CD4-positive, CD25-positive, alpha-beta regulatory T cell (primary cell): Measurements from ENCODE around the gene SIX3. TPM values are rescaled to one million over a fixed set of nuclear protein-coding genes. Genes with fewer than 3 reads are reported as not detected.

Experiments
- ATAC-seq, 2 donors: fragments of 150-1000 bp; cut with Tn5 transposase; one replicate each; pipeline ENCODE4 v1.10.0; 2021; ENCODE audit warnings: low read depth in 2 of 2, moderate number of reproducible peaks in 2 of 2, moderate library complexity in 1 of 2
- DNase-seq, 3 donors: peaks; one replicate each; pipeline versions ENCODE4 v3.0.0 to v3.0.0-alpha.2; 2012 to 2022; ENCODE audit warnings: mixed read lengths in 1 of 3
- H3K27ac ChIP-seq: one replicate; pipeline ENCODE4 v1.7.0; 2013; ENCODE audit warnings: mild to moderate bottlenecking, low read length; ENCODE audit not compliant: insufficient read depth, poor library complexity, severe bottlenecking
- H3K27me3 ChIP-seq: one replicate; pipeline ENCODE4 v1.7.0; 2013; ENCODE audit warnings: low read length; ENCODE audit not compliant: control insufficient read depth, insufficient read depth
- H3K36me3 ChIP-seq: one replicate; pipeline ENCODE4 v1.7.0; 2013; ENCODE audit warnings: mild to moderate bottlenecking, low read length, moderate library complexity; ENCODE audit not compliant: control insufficient read depth, insufficient read depth
- H3K4me1 ChIP-seq: 2 replicates; pipeline ENCODE4 v1.7.0; 2013; ENCODE audit warnings: mild to moderate bottlenecking, low read length; ENCODE audit not compliant: insufficient read depth, control insufficient read depth, poor library complexity, severe bottlenecking
- H3K4me3 ChIP-seq: one replicate; pipeline ENCODE4 v1.7.0; 2013; ENCODE audit warnings: low read depth, mild to moderate bottlenecking, low read length, moderate library complexity
- H3K9me3 ChIP-seq, 2 experiments: 1 replicate in 1 of 2; 2 replicates in 1 of 2; pipeline ENCODE4 v1.7.0; 2013; ENCODE audit warnings: low read length in 2 of 2, mild to moderate bottlenecking in 1 of 2, moderate library complexity in 1 of 2; ENCODE audit not compliant: control insufficient read depth in 2 of 2
- H3K27ac Mint-ChIP-seq, 3 donors: one replicate each; pipeline ENCODE4 v1.8.0; 2020 to 2022; ENCODE audit warnings: mild to moderate bottlenecking in 3 of 3, mixed read lengths in 3 of 3, moderate library complexity in 2 of 3
- H3K27me3 Mint-ChIP-seq: one replicate; pipeline ENCODE4 v1.8.0; 2022; ENCODE audit warnings: mild to moderate bottlenecking, mixed read lengths
- H3K36me3 Mint-ChIP-seq: one replicate; pipeline ENCODE4 v1.8.0; 2020; ENCODE audit warnings: mixed read lengths
- H3K4me1 Mint-ChIP-seq, 4 donors: one replicate each; pipeline ENCODE4 v1.8.0; 2020 to 2022; ENCODE audit warnings: mixed read lengths in 4 of 4, mild to moderate bottlenecking in 1 of 4
- H3K4me3 Mint-ChIP-seq, 4 donors: one replicate each; pipeline ENCODE4 v1.8.0; 2020 to 2022; ENCODE audit warnings: mild to moderate bottlenecking in 4 of 4, mixed read lengths in 4 of 4, moderate library complexity in 3 of 4
- H3K9me3 Mint-ChIP-seq, 7 donors: one replicate each; pipeline ENCODE4 v1.8.0; 2020 to 2022; ENCODE audit warnings: mixed read lengths in 7 of 7, mild to moderate bottlenecking in 3 of 7, moderate library complexity in 2 of 7
- polyA plus RNA-seq, 4 donors: library from polyadenylated mRNA; unstranded; fragments of 300-500 nt; fragmentation: Illumina TruSeq; gene quantifications; one replicate each; pipeline ENCODE4 v1.2.3, GENCODE V29; 2021
- total RNA-seq: library from RNA; stranded (reverse); gene quantifications from one replicate; pipeline ENCODE4 v1.2.3, GENCODE V29; 2022

Gene SIX3
- total and polyA plus RNA-seq, 5 donors from 2014 or later, result not detected

DNA sequence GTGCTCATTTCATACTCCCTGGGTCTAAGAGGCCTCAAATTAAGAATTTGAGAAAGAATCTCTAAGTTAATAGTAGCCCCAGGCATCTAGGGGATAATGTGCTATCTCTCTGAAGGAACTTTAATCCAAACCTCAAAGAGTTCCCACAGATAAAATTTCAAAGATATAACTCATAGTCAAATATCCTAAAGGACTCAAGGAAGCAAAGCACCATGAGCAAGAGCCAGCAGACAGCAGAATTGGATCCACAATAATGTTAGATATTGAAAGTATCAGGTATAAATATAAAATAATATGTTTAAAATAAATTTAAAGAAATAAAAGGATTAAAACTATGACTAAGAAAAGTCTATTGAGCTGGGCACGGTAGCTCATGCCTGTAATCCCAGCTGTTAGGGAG is 31.7 kb upstream of the SIX3 start:
- DNase-seq, result no peak
- Mint-ChIP-seq H3K27ac (no peak overlapping the region), H3K9me3 (peaks cover 0 to 22% (median 7%) of the 10 kb centered on the region in 7 donors), H3K27me3 (peaks cover 13% of the 10 kb centered on the region), H3K4me3 (no peak overlapping the region), H3K36me3 (no peaks in the 10 kb centered on the region), H3K4me1 (no peaks in the 10 kb centered on the region)
- H3K4me3 ChIP-seq, result no peak overlapping the region
- H3K9me3 ChIP-seq, result peaks cover 4% of the 10 kb centered on the region in 2 experiments
- H3K27ac ChIP-seq, result no peak overlapping the region
- ATAC-seq, result no peak
- no peaks in the 10 kb centered on the region for H3K4me1 ChIP-seq
- H3K27me3 ChIP-seq, result no peaks in the 10 kb centered on the region
- H3K36me3 ChIP-seq, result no peaks in the 10 kb centered on the region

DNA sequence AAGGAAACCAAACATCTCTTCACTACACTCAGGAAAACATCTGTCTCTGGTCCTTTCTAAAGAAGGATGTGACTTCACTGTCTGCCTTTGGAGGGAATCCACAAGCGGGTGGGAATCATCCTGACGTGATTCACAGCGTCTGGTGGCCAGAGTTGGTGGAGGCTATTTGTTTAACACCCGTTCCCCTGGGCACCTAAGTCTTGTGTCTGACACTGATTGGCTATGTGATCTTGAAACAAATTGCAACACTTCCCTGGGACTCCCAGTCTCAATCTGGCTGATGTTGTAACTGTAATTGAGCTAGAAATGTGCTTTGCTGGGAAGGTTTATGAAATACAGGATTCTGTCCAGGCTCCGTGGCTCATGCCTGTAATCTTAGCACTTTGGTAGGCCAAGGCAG is 28.8 kb upstream of the SIX3 start:
- H3K36me3 ChIP-seq, result no peaks in the 10 kb centered on the region
- Mint-ChIP-seq H3K4me3 (no peak overlapping the region), H3K4me1 (no peaks in the 10 kb centered on the region), H3K27me3 (peaks cover 13% of the 10 kb centered on the region), H3K36me3 (no peaks in the 10 kb centered on the region), H3K9me3 (peaks cover 0 to 22% (median 7%) of the 10 kb centered on the region in 7 donors), H3K27ac (no peak overlapping the region)
- peaks cover 4% of the 10 kb centered on the region in 2 experiments for H3K9me3 ChIP-seq
- no peaks in the 10 kb centered on the region for H3K27me3 ChIP-seq
- no peak overlapping the region for H3K27ac ChIP-seq
- no peak overlapping the region for H3K4me3 ChIP-seq
- DNase-seq, result no peak
- ATAC-seq, result no peak
- H3K4me1 ChIP-seq, result no peaks in the 10 kb centered on the region

GRCh38 chr2:44916291-44916690 is 25.2 kb upstream of the SIX3 start:
- no peaks in the 10 kb centered on the region for H3K36me3 Mint-ChIP-seq
- H3K27me3 ChIP-seq, result no peaks in the 10 kb centered on the region
- peaks cover 0 to 2% of the 10 kb centered on the region in 2 experiments for H3K9me3 ChIP-seq
- DNase-seq (no peak), ATAC-seq (no peak)
- peaks cover 0 to 11% (median 2%) of the 10 kb centered on the region in 7 donors for H3K9me3 Mint-ChIP-seq
- H3K27ac ChIP-seq, result no peak overlapping the region
- H3K27me3 Mint-ChIP-seq, result peaks cover 17% of the 10 kb centered on the region
- no peaks in the 10 kb centered on the region for H3K4me1 Mint-ChIP-seq
- H3K4me1 ChIP-seq, result no peaks in the 10 kb centered on the region
- no peaks in the 10 kb centered on the region for H3K36me3 ChIP-seq
- H3K27ac Mint-ChIP-seq, result no peak overlapping the region
- no peak overlapping the region for H3K4me3 Mint-ChIP-seq
- H3K4me3 ChIP-seq, result no peak overlapping the region

DNA sequence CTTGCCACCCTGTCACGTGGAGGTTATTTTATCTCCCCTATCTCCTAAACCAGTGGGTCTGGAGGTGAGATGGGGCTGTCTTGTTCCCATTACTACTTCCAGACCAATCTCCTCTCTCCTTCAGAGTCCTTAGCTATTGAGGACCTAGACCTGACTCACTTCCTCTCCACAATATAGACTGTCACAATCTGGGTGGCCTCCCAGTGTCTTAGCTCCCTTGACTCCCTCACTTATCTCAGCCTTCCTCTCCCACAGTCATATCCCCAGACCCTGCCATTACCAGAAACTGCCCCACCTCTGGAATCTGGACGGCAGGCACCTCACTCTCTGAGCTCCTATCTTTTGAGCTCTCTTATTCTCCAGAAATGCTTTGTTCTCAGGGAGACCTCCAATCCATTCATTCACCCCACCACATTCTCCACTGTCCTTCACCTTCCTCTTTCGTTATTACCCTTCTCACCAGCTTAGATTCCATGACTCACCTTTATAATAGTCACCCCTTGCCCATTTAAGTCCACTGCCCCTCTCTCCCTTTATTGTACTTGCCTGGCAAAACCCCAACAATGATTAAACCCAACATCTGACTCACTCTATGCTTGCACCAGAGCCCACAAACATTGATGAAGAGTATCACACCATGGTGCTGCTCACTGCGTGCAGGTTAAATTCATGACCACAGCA is 23.3 kb upstream of the SIX3 start:
- Mint-ChIP-seq H3K36me3 (no peaks in the 10 kb centered on the region), H3K27me3 (peaks cover 20% of the 10 kb centered on the region), H3K4me1 (no peaks in the 10 kb centered on the region), H3K9me3 (peaks cover 0 to 7% (median 0%) of the 10 kb centered on the region in 7 donors), H3K4me3 (no peak overlapping the region), H3K27ac (no peak overlapping the region)
- H3K36me3 ChIP-seq, result no peaks in the 10 kb centered on the region
- H3K4me3 ChIP-seq, result no peak overlapping the region
- no peaks in the 10 kb centered on the region for H3K27me3 ChIP-seq
- H3K27ac ChIP-seq, result no peak overlapping the region
- H3K9me3 ChIP-seq, result no peaks in the 10 kb centered on the region
- no peak for DNase-seq
- ATAC-seq, result no peak
- no peaks in the 10 kb centered on the region for H3K4me1 ChIP-seq

- no peak for ATAC-seq
- no peak overlapping the region for H3K4me3 Mint-ChIP-seq
- H3K27me3 ChIP-seq, result peaks cover 21% of the 10 kb centered on the region
These were observed 20.8 kb upstream of the SIX3 start for GRCh38 chr2:44920751-44921150.

GRCh38 chr2:44922776-44923175 is 18.7 kb upstream of the SIX3 start:
- Histone ChIP-seq H3K27me3 (peaks cover 33% of the 10 kb centered on the region), H3K4me1 (no peaks in the 10 kb centered on the region), H3K4me3 (no peak overlapping the region), H3K27ac (no peak overlapping the region), H3K36me3 (no peaks in the 10 kb centered on the region), H3K9me3 (no peaks in the 10 kb centered on the region)
- DNase-seq, result no peak
- no peaks in the 10 kb centered on the region for H3K4me1 Mint-ChIP-seq
- ATAC-seq, result no peak
- H3K27ac Mint-ChIP-seq, result no peak overlapping the region
- H3K4me3 Mint-ChIP-seq, result no peak overlapping the region
- peaks cover 63% of the 10 kb centered on the region for H3K27me3 Mint-ChIP-seq
- peaks cover 0 to 7% (median 0%) of the 10 kb centered on the region in 7 donors for H3K9me3 Mint-ChIP-seq
- no peaks in the 10 kb centered on the region for H3K36me3 Mint-ChIP-seq

More at GRCh38 chr2:44920751-44921150, 20.8 kb upstream of the SIX3 start:
- H3K27ac ChIP-seq, result no peak overlapping the region
- H3K36me3 Mint-ChIP-seq, result no peaks in the 10 kb centered on the region
- no peak for DNase-seq
- peaks cover 0 to 7% (median 0%) of the 10 kb centered on the region in 7 donors for H3K9me3 Mint-ChIP-seq
- H3K27me3 Mint-ChIP-seq, result peaks cover 45% of the 10 kb centered on the region
- H3K27ac Mint-ChIP-seq, result no peak overlapping the region
- no peaks in the 10 kb centered on the region for H3K4me1 Mint-ChIP-seq
- no peaks in the 10 kb centered on the region for H3K36me3 ChIP-seq
- no peaks in the 10 kb centered on the region for H3K4me1 ChIP-seq
- H3K4me3 ChIP-seq, result no peak overlapping the region
- no peaks in the 10 kb centered on the region for H3K9me3 ChIP-seq

GRCh38 chr2:44925561-44926136 is 15.9 kb upstream of the SIX3 start:
- Mint-ChIP-seq H3K4me1 (peaks cover 0 to 13% (median 5%) of the 10 kb centered on the region in 4 donors), H3K4me3 (no peak overlapping the region), H3K27me3 (peaks cover 71% of the 10 kb centered on the region), H3K9me3 (peaks cover 0 to 3% (median 0%) of the 10 kb centered on the region in 7 donors), H3K36me3 (no peaks in the 10 kb centered on the region), H3K27ac (no peak overlapping the region)
- Histone ChIP-seq H3K4me3 (no peak overlapping the region), H3K36me3 (no peaks in the 10 kb centered on the region), H3K27ac (no peak overlapping the region), H3K27me3 (peaks cover 38% of the 10 kb centered on the region), H3K9me3 (no peaks in the 10 kb centered on the region), H3K4me1 (no peaks in the 10 kb centered on the region)
- DNase-seq (no peak), ATAC-seq (no peak)

DNA sequence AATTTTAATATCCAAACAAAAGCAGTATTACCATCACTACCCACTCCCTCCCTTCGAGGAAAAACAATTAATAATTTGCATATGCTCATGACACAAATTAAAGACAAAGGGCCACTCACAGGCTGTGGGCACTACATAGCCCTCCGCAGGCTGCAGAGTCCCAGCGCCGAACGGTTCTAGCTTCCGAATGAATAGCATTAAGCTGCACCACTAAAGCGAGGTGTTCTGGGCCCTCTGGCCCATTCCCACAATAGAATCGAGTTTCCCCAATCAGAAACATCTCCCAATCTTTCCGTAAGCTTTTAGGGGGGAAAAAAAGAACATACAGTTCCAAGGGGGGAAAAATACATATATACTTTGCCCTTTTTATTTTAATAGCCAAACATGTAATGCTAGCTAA is 14.5 kb upstream of the SIX3 start:
- peaks cover 0 to 23% (median 9%) of the 10 kb centered on the region in 4 donors for H3K4me1 Mint-ChIP-seq
- H3K9me3 Mint-ChIP-seq, result no peaks in the 10 kb centered on the region
- no peak overlapping the region for H3K4me3 ChIP-seq
- H3K27ac Mint-ChIP-seq, result no peak overlapping the region
- H3K27me3 ChIP-seq, result peaks cover 46% of the 10 kb centered on the region
- H3K4me1 ChIP-seq, result no peaks in the 10 kb centered on the region
- H3K27me3 Mint-ChIP-seq, result peaks cover 76% of the 10 kb centered on the region
- ATAC-seq, result no peak
- no peak for DNase-seq
- H3K36me3 Mint-ChIP-seq, result no peaks in the 10 kb centered on the region
- H3K27ac ChIP-seq, result no peak overlapping the region
- no peaks in the 10 kb centered on the region for H3K9me3 ChIP-seq
- no peaks in the 10 kb centered on the region for H3K36me3 ChIP-seq
- no peak overlapping the region for H3K4me3 Mint-ChIP-seq
